ENCODE measurements around the gene WDFY4.

DNA sequence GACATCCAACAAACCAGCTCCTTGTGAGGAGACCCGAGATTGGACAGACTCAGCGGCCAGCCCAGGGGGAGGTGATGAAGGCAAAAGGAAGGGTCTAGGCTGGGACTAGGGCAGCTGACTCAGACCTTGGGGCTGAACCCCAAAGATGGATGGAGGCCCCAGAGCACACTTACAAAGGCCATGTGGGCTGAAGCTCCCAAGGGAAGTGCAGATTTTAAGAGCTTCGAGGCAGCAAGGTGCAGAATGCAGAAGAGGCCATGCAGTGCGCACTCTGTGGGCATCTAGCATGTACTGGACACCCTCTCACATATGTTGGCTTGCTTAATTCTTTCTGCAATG is 11.8 kb downstream of the WDFY4 start:
- TF ChIP-seq EP300 (IDR thresholded peaks at IDR 0.05; ENCODE audit: borderline replicate concordance) (no peak), REST (IDR thresholded peaks at IDR 0.05; ENCODE audit: low read depth) (no peak), YY1 (IDR thresholded peaks at IDR 0.05; ENCODE audit: low read depth) (no peak), NFIC (IDR thresholded peaks at IDR 0.05) (no peak), TCF12 (IDR thresholded peaks at IDR 0.05; ENCODE audit: low read depth) (no peak), CREB1 (IDR thresholded peaks at IDR 0.05; ENCODE audit: low read depth) (no peak), ZBTB7A (IDR thresholded peaks at IDR 0.05; ENCODE audit: low read depth) (no peak), TEAD4 (IDR thresholded peaks at IDR 0.05) (no peak), FOXM1 (IDR thresholded peaks at IDR 0.05; ENCODE audit: borderline replicate concordance, low read depth) (no peak), USF1 (IDR thresholded peaks at IDR 0.05) (no peak)
- TF ChIP-seq, protein P1, sequence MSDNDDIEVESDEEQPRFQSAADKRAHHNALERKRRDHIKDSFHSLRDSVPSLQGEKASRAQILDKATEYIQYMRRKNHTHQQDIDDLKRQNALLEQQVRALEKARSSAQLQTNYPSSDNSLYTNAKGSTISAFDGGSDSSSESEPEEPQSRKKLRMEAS (IDR thresholded peaks at IDR 0.05) = no peak

All from Ishikawa (cell line).